Jurkat, Clone E6-1 (cell line): Measurements from ENCODE around the gene APOL6.
"Not testable (repeated sequence)": the region's sequence is repeated elsewhere in the genome, so short reads cannot be mapped to it uniquely, and the experiment has no call there.

ENCODE experiments used
- DNase-seq: peaks from one replicate; pipeline ENCODE4 v3.0.0-alpha.2; 2011; ENCODE audit warnings: low read depth, low spot score
- H3K4me3 ChIP-seq: 2 replicates; pipeline ENCODE4 v1.5.1; 2011; ENCODE audit warnings: mild to moderate bottlenecking, low read length, control low read depth, moderate library complexity

The APOL6 gene

DNA sequence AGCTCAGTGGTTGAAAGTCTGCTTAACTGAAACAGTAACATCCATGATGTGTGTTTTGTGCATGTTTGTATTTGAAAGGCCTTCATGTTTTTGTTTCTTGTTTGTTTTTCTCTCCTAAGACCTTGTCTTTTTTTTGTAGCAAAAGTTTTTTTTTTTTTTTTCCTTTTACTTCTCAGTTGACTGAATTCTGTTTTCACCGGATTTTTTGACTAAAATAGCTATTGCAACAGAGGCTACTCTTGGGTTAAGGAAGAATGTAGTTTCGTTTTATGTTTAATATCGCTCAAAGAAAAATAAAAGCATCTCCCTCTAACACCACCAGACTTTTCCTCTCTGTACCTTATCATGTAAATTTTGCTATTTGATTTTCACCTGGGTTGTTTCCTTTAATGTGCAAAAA is 15.1 kb downstream of the APOL6 start:
- no peak for DNase-seq
- H3K4me3 ChIP-seq = no peak overlapping the region

DNA sequence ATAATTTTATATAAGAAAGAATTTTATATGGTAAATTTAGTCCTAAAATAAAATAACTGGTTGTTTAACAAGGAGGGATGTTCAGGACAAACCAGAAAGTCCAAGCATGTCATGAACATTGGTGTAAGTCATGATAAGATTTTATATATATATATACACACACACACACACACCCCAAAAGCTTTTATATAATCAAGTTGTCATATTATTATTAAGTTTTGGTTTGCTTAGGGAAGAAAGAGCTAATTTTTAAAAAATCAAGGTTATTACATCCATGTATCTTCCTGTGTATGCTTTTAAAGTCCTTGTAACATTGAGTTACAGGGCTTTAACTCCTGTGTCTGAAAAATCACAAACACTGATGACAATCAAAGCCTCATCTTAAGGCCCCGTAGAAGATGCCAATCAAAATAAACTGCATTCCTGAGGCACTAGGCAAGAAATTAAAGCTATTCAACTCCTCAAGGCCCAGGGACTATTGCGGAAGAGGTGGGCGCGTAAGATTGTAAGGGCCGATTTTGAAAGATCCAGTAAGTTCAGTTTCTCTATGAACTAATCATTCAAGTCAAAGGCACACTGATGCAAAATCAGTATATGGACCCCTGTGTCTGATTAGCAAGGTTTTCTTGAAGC is 16.8 kb downstream of the APOL6 start:
- no peak for DNase-seq
- H3K4me3 ChIP-seq = no peak overlapping the region

GRCh38 chr22:35666699-35667098 is 18.5 kb downstream of the APOL6 start:
- H3K4me3 ChIP-seq, DNase-seq: not testable (repeated sequence)

- no peak for DNase-seq
- H3K4me3 ChIP-seq = no peak overlapping the region
Observed at GRCh38 chr22:35674335-35674734, 26.1 kb downstream of the APOL6 start.

- not testable (repeated sequence) for H3K4me3 ChIP-seq, DNase-seq
Observed at GRCh38 chr22:35676065-35676464, 27.8 kb downstream of the APOL6 start.

GRCh38 chr22:35677460-35678187 is 29.4 kb downstream of the APOL6 start:
- no peak for DNase-seq
- no peak overlapping the region for H3K4me3 ChIP-seq

DNA sequence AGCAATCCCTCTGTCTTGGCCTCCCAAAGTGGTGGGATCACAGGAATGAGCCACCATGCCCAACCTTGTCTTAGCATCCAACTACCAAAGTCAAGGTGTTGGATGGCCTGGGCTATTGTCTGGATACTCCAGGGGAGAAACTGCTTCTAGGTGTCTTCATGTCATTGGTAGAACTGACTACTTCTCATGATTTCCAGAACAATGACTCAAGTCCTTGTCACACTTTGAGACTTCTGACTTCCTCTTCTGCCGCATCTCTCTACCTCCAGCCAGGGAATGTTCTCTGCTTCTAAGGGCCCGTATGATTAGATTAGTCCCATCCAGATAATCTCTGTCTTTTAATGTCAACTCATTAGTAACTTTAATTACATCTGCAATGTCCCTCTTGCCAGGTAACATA is 30.6 kb downstream of the APOL6 start:
- DNase-seq = no peak
- H3K4me3 ChIP-seq = no peak overlapping the region

GRCh38 chr22:35679492-35679891 is 31.2 kb downstream of the APOL6 start:
- DNase-seq, H3K4me3 ChIP-seq: not testable (repeated sequence)

- no peak overlapping the region for H3K4me3 ChIP-seq
- DNase-seq = no peak
Observed at GRCh38 chr22:35681454-35682052, 33.3 kb downstream of the APOL6 start.

- no peak for DNase-seq
Observed at GRCh38 chr22:35683560-35683959, 35.3 kb downstream of the APOL6 start.

DNA sequence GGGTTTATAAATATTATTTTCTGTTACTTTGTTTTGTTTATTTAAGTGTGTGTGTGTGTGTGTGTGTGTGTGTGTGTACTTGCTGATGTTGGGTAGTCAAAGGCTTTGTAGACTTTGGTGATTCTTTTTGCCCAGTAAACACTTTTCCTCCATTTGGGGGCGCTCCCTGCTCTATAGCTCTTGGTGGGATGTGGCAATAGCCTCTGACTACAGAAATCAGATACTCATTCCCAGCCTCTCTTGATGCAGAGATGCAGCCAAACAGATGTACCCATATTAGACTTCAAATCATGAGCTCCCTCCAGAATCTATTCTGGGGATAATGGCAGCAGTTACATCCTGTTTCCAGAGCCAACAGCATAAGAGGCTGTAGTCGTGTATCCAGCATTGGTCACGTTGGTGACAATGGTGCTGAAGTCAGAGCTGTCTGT is 36.0 kb downstream of the APOL6 start:
- no peak for DNase-seq
- no peak overlapping the region for H3K4me3 ChIP-seq

More at GRCh38 chr22:35683560-35683959, 35.3 kb downstream of the APOL6 start:
- no peak overlapping the region for H3K4me3 ChIP-seq

GRCh38 chr22:35684732-35685131 is 36.5 kb downstream of the APOL6 start:
- no peak for DNase-seq

DNA sequence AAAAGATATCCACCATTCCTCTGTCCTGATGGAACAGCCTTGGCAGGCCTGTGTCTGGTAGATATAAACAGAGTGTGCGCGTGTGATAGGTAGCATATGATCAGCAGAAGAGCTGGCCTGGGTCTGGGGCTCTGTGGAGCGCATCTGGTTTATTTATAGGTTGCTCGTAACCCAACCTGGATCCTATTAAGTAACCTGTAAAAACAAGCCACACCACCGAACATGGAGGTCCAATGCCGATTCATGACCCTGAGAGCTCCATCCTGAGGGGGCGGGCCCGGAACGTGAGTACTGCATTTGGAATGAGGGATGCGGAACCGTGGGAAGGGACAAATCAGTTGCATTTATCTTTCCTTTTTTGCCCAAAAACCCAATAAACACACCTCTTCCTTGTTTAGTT is 37.5 kb downstream of the APOL6 start:
- H3K4me3 ChIP-seq = no peak overlapping the region
- no peak for DNase-seq

More at GRCh38 chr22:35684732-35685131, 36.5 kb downstream of the APOL6 start:
- no peak overlapping the region for H3K4me3 ChIP-seq

- no peak overlapping the region for H3K4me3 ChIP-seq
- DNase-seq = no peak
Observed at GRCh38 chr22:35686298-35686697, 38.1 kb downstream of the APOL6 start.

DNA sequence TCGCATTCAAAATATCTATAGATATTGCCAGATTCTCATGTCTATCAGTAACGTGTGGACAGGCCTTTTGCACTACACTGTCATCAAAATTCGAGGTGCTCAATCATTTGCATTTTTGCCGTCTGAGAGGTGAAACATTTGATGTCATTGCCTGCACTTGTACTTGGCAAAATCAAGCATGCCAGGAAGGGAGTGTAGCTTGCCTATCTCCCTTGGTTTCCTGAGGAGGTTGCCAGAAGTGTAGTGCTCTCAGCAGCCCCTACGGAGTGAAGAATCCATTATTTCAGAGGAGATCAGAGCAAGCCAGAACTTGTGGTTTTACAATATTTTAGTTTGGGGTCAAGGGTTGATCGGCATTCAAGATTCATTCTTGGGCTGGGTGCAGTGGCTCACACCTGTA is 39.2 kb downstream of the APOL6 start:
- no peak for DNase-seq
- H3K4me3 ChIP-seq = no peak overlapping the region

DNA sequence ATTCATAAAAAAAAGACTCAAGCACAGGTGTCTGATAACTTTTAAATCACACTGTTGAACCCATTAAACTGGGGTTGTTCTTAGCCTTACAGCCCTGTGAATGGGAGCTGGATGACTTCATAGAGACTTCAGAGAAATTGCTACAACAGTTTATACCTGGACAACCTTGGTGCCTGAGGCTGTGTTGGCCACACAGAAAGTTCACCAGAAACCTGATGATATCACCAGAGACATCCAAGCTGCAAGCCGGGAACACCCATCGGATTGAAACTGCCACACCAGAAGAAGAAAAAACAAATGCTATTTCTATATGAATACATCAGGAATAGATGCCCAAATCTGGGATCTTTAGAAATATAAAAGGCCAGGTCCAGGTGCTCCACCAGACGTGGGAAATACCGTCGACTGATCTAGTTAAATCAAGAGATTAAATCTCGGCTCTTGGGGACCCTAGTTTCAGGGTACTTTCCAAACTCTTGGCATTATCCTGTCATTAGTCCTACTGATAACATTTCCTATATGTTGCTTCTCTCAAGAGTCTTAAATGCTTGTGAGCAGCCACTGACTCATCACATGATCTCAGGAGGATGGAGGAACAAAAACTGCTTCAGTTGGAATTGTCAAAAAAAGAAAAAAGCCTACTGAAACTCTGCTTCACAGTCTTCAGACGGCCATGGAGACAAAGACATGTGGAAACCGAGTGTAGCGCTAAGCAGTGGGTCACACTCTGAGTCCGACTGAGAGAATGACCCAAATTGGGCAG is 40.8 kb downstream of the APOL6 start:
- no peak overlapping the region for H3K4me3 ChIP-seq
- DNase-seq = no peak

DNA sequence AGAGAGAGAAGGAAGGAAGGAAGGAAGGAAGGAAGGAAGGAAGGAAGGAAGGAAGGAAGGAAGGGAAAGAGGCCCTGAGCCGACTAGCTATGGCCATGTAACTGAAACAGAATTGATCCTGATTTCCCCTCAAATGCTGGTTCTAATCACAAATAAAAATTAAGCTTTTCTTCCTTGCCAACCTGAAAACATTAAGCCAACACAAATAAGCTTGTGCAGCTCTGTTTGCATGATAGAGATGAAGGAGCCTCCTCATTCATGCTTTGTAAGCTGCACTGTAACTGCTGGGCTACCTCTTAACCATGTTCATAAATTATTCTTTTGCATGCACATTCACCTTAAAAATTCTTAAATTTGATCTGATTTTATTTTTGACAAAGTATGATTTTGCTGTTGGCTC is 41.8 kb downstream of the APOL6 start:
- DNase-seq = no peak
- no peak overlapping the region for H3K4me3 ChIP-seq

DNA sequence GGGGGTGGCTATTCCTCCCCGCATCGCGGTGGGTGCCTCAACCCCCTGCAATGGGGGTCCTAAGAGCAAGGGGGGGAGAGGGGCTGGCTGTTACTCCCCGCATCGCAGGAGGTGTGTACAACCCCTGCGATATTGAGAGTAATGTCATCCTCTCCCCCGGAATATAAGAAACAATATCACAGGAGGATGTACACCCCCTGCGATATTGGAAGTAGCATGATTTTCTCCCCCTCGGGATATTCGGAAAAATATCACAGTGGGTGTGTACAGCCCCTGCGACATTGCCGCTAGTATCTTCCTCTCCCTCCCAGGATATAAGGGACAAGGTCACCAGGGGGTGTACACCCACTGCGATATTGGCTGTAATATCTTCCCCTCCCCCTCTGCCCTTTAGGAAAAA is 47.0 kb downstream of the APOL6 start:
- H3K4me3 ChIP-seq = no peak overlapping the region
- no peak for DNase-seq

DNA sequence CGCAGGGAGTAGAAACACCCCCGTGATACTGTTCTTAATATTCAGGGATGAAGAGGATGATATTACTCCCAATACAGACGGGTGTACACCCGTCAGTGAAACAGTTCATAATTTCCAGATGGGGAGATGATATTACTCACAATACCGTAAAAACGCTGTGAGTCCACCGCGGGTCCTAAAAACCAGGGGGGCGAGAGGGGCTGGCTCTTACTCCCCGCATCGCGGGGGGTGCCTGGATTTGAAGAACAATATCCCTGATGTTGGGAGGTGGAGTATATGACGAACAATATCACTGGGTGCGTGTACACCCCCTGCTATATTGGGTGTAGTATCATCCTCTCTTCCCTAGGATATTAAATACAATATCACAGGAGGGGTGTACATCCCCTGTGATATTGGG is 48.9 kb downstream of the APOL6 start:
- no peak for DNase-seq
- no peak overlapping the region for H3K4me3 ChIP-seq

DNA sequence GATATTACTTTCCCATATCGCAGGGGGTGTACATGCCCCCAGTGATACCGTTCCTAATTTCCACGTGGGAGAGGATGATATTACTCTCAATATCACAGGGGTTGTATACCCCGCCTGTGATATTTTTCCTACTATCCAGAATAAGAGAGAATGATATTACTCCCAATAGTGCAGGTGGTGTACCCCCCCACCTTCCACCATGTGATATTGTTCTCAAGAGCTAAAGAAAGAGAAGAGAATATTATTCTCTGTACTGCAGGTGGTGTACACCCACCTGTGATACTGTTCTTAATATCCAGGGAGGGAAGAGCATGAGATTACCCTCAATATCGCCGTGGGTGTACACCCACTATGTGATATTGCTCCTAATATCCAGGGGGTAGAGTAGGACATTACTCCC is 51.6 kb downstream of the APOL6 start:
- DNase-seq, H3K4me3 ChIP-seq: not testable (repeated sequence)
